DMS153 (cell line): ENCODE results near the gene GNAI3.

ENCODE experiments used
- DNase-seq: peaks from one replicate; lab custom pipeline; 2025; lab: John Stamatoyannopoulos, UW

Gene GNAI3

DNA sequence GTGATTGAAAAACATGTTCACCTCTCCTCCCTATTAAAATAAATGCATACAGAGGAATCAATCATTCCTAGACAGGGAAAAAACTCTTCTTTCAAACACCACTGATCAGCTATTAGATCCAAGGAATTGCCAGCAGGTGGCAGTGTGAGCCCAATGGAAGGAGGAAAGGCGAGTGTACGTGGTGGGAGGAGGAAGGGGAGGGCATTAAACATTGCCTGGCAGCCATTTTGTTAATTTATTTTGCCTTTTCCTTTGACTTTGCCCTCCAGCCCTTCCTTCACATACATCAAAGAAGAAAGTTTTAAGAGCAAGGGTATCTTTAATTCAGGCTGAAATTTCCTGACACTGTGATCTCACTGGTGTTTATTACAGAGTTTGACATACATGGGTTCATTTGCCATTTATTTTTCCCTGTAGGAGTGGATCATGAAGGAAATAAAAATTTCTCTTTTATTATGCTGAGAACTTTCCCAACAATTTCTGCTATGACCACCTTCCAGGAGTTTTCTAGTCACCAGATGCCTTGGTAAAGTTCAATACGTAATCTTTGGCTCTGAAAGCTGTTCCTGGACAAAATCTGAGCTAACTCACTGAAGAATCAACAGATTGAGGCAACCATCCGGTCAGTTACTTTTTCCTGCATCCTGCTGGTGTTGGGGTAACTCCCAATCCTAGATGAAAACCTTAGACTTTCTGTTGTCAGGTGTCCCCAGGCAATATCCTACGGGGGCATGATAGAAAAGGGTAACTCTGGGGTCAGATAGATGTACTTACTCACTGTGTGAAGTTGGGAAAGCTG, 1.9 kb upstream of the GNAI3 start:
- peak; percentile 80 for DNase-seq

DNA sequence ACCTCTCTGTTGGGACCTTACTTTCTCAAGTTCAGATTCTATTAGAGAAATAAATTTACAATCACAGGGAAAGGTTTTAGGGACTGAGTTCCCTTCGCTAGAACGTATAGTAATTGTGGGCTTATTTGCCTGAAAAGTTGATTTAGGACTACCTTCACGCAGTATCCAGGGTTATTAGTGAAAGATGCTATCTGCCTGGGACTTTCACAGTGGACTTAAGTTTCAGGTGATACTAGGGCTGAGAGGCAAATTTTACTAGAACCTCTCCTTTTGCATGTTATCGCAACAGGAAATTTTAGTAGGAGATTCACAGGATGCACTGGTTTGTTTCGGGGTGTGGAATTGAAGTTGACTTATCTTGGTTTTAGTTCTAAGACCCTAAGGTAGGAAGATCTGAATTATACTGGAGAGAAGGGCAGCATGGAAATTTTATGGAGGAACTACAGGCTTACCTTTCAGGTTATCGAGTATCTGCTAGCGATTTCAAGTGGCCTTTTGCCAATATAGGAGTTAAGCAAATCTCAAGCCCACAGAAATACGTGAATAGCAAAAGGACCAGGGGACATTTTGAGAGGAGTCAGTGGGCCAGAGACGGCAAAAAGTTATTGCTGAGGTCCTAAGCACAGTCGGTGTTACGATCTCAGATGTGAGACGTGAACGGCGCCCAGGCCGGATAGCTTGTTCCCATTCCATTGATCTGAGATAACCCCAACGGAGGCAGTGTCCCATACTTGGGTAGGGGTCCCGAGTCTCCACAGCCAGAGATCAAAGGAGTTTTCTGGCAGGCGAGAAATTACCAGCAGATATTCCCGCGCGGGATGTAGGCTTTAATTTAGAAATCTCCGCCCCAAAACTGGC, 723 bp upstream of the GNAI3 start:
- DNase-seq: no peak

DNA sequence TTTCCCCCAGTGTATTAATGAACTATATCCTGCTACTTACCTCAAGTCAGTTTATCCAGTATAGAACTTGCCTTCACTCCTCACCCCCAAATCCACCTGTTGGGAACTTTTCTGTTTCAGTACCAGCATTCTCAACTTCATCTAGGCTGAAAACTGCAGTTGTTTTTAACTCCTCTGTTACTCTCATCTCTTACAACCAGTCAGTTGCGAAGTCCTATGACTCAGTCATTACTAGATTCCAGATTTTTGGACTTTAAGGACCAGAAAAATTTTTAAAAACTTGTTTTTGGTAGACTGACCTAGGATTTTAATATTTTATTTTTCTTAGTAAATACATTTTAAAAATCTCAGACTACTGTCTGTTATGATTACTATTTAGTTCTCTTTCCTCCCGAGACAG, 8.1 kb downstream of the GNAI3 start:
- no peak for DNase-seq

DNA sequence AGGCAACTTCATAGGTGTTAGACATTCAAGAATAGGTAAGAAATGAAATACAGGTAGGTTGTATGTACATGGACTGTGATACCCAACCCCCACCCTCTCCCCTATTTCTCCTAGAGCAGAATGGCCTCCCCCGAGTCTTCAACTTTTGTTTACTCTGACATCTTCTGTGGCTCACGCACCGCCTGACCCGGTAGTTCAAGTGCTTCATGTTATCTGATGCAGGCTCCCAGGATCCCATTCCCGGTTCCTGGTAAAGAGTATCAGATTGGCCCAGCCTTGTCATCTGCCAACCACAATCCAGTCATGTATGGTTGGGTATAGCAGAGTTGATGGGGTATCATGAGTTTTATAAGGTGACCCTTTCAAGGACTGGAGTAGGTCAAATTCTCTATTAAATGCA, 9.1 kb downstream of the GNAI3 start:
- no peak for DNase-seq

DNA sequence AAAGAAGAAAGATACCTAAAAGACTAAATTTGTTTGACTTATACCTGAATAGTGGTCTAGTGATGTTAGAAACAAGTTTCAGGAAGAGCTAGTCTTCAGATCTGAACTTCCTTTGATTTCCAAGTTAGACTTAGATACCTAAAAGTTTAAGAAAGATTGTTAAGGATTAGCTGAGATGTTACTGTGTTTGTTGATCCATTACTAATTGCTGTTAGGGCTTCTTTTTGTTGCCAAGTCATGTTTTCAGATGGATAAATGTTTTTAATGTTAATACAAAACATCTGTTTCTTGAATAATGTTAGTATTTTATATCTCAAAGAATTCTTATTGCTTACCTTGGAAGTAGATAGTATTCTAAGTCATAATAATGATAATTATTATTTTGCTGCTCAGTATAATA, 11.6 kb downstream of the GNAI3 start:
- no peak for DNase-seq

DNA sequence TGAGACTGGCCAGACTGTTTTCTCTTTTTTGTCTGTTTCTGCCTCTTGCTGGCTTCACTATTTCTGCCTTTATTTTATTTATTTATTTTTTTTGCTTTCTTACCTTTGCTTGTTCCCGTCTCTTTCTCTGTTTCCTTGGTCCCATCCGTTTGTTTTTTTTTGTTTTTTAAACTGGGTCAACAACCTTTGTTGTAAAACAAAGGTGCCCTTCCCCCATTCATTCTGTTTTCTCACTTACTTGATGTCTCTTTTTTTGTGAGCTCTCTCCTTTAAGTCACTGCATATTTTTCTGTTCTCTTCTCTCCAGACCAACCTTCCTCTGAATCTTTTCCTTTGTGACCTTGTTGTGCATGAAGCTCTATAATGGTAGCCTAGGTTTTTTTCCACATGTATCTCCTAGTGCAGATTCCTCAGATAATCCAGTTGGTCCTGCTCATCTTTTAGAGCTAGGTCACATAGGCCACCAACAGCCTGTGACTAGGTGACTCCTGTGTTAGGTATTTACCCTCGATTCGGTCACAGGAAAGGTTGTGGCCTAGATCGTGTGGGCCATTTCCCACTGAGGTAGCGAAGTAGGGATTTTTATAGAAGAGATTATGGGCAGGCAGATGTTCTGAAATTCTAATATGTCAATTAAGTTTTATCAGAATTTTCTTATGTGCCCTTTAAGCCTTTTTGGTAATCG, 15.9 kb downstream of the GNAI3 start:
- DNase-seq: no peak

DNA sequence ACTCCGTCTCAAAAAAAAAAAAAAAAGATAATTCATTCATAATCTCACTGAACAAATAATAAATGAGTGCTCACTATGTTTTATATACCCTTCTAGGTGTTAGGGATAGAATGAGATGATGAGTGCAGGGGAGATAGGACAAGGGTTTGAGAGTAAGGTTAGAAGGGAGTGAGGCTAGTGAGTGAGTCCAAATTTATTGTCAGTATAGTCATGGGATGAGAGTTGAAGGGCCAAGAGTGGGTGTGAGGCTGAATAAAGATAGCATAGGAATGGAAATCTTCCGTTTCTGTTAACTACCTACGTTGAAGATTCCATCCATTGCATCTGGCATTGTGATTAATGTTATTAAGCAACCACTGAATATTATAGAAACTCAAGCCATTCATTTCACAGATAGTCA, 16.8 kb downstream of the GNAI3 start:
- no peak for DNase-seq

DNA sequence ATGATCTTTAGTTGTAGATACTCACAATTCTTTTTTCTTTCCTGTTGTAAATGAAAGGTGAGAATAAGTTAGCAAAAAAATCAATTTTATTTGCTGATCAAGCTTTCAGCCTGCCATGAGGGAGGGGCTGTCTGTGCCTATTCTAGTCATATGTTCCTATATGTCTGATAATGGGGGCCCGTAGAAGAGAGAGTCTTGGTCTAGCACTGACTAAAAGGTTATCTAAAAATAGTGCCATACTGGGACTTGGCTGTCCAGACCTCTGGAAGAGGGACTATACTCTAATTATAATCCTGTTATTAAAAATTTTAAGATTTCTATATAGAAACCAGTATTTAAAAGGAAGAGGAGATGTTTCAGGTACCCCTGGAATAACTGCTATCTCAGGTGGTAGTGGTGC, 18.6 kb downstream of the GNAI3 start:
- DNase-seq: no peak

DNA sequence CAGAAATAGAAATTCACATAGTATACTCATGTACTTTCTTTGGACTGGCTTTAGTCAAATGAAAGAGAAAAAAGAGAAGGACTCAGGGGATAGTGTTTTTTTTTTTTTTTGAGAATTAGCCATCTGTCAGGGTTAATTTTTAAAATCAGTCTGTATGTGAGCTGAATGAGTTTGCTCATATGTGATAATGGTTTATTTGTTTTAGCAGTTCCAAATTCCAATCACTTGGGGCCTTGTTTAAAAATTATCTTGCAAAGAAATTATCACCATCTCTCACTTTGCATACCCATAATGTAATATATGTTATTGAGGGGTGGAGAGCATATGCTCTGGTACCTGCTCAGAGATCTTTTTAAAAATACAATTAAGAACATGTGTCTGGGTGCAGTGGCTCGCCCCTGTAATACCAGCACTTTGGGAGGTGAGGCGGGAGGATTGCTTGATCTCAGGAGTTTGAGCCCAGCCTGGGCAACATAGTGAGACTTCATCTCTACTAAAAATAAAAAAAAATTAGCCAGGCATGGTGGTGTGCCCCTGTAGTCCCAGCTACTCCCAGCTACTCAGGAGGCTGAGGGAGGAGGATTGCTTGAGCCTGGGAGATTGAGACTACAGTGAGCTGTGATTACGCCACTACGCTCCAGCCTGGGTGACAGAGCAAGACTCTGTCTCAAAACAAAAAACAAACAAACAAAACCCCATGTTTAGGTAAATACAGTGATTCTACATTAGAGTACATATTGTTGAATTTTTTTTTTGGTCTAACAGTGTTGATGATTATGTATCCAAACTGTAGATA, 19.7 kb downstream of the GNAI3 start:
- DNase-seq: no peak

DNA sequence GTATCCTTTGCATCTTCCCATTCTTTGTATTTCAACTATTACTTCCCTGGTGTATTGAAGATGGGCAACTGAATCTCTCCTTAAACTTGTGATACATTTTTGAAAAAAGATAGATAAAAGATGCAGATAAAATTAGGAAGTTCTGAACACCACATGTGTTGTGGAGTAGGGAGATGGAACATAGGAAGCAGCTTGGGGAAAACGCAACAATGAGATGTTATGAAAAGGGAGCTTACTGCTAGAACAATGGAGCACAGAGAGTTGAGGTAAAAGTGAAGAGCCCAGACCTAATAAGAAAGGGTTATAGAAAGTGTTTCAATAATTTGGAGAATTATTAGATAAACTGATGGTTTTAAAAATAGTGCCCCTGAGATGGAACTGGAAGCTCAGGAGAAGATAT, 20.9 kb downstream of the GNAI3 start:
- DNase-seq: no peak

DNA sequence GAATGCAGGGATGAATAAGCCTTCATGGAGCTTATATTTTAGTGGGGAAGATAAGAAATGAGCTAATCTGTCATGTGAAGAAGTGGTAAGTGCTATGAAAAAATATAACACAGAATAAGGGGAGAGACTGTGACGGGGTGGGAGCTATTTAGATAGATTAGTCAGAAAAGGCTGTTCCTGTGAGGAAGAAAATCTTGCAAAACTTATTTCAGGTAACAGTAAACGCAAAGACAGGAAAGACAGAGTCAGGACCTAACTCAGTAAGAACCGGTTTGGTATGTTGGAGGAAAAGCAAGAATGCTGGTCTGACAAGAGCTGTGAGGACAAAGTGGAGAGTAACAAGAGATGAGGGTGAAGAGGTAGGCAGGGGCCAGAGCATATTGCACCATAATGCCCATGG, 22.0 kb downstream of the GNAI3 start:
- no peak for DNase-seq

DNA sequence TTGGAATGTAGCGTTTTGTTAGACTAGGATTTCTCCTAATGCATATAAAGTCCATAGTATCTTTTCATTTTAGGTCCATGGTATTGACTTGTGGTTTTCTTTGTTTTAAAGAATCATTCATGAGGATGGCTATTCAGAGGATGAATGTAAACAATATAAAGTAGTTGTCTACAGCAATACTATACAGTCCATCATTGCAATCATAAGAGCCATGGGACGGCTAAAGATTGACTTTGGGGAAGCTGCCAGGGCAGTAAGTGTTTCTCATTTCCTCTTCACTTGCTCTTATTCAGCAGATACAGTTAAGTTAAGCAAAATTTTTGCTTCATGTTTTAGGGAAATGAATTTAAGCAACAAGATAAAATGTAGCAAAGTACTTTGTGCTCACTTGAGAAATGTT, 25.4 kb downstream of the GNAI3 start:
- no peak for DNase-seq

DNA sequence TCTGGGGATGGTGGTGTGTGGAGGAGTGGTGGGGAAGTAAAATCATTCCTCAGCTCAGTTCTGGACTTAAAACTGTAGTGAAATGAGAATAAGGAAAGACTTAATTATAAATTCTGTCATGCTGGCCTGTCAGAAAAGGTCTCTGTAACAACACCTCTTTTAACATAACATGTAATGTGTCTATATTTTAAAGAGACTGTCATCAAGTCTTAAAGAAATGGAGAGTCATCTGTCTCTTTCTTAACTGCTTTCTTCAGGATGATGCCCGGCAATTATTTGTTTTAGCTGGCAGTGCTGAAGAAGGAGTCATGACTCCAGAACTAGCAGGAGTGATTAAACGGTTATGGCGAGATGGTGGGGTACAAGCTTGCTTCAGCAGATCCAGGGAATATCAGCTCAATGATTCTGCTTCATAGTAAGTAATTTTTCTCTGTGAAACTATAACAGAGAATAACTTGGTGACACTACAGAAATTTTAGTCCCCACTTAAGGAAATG, 30.6 kb downstream of the GNAI3 start:
- no peak for DNase-seq

DNA sequence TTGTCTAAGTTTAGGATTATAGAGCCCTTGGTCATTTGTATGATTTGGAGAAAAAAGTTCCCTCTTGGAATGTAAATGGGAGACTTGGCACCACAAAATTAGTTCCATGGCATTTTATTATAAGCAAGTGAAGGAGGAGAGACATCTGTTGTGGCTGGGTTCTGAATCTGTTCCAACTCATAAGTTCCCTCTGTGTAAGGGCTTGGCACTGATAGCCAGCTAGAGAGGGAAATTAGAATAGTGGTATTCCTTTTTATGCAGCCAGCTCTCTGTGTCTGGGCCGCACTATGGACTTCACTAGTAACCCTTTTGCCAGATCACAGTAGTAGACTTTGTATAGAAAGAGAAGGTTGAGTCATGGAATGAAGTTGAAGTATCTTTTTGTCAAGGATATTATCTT, 31.1 kb downstream of the GNAI3 start:
- no peak for DNase-seq

DNA sequence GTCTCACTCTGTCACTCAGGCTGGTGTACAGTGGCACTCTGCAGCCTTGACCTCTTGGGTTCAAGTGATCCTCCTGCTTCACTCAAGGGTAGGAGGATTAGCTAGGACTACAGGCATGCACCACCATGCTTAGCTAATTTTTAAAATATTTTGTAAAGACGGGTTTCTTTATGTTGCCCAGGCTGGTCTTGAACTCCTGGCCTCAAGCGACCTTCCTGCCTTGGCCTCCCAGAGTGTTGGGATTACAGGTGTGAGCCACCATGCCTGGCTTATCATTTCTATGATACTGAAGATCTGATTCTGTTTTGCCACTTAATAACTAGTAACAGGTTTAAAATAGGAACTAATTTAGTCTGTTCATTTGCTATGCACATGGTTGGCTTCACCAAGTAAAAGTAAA, 33.6 kb downstream of the GNAI3 start:
- no peak for DNase-seq

DNA sequence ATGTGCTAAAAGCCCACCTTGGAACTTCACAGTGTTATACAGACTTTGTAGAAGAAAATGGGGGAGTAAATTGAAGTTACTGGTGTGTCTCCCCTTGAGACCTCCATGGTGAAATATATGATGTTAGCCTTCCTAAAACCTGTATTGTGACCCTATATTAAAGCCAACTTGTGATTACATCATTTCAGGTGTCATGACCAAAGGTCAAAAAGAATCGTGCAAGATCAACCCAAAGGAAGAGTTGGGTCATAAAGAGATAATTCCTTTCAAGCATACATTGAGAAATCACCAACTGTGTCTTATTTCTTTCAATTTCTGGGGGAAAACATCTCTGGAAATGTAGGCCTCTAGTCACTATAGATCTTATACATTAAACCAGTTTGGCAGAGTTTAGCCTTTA, 36.4 kb downstream of the GNAI3 start:
- no peak for DNase-seq

DNA sequence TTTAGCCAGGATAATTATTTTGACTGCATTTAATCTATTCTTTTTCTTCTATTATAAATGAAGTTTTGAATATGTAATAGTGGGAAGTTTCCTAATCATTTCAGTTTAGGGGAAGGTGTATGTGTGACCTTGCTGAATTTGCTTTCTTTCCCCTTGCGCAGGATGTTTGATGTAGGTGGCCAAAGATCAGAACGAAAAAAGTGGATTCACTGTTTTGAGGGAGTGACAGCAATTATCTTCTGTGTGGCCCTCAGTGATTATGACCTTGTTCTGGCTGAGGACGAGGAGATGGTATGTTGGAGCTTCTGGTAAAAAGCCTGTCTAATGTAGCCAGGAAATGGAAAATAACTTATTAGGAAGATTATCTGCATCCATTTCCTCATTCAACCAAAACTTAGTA, 37.6 kb downstream of the GNAI3 start:
- no peak for DNase-seq

DNA sequence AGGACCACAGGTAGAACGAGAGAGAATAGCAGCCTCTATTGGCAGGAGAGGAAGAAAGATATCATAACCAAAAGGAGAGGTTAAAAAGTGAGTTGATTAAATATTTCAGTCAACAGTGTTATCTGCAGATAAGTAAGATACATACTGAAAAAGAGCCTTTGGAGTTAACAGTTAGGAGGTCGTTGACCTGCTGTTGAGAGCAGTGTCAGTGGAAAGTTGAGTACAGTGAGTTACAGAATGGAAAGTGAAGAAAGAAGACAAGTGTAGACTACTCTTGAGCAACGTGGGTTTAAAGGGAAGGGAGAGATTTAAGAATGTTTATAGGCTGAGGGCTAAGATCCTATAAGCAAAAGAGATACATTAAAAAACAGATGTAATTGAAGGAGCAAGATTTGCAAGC, 40.8 kb downstream of the GNAI3 start:
- no peak for DNase-seq

DNA sequence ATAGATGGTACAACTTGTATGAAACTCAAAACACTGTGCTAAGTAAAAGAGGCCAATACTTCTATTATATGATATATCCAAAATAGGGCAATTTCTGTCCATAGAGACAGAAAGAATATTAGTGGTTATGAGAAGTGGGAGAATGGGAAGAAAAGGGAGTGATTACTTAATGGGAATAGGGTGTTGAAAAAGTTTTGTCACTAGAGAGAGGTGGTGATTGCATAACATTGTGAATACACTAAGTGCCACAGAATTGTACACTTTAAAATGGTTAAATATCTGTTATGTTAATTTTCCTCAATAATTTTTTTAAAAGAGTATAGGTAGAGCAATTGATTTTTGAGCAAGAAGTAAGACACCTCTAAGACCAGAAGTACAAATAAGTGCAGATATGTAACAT, 41.3 kb downstream of the GNAI3 start:
- no peak for DNase-seq

DNA sequence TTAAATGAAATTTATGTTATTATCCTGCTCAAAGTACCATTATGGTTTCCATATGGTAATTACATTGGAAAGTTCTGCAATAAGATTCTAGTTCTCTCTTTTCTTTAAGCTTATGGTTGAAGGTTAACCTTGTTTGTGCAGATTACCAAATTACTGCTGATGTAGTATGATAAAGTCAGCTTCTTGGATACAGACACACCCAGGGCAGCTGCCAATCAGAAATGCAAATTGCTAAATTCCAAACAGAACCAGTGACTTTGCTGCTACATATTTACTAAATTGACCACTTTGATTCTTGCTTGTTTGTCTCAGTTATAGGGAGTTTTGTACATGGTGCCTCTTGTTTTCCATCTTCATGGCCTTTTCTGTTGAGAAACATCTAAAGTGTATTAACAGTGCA, 44.5 kb downstream of the GNAI3 start:
- no peak for DNase-seq

DNA sequence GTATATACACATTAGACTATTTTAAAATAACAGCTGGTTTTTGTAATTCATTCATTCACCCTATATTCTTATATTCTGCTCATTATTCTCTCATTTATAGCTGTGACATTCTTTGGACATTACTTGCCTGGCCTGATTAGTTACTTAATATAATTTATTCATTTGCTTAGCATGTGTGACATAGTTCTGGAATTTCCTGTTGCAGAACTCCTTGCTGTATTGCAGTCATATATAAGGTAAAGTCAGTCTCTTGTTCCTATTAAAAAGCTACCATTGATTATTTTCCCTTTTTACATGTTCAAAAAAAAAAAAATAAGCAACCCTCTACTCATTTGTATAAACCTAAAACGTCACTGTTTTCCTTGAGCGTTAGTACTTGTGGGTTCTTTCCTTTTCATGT, 47.1 kb downstream of the GNAI3 start:
- no peak for DNase-seq

DNA sequence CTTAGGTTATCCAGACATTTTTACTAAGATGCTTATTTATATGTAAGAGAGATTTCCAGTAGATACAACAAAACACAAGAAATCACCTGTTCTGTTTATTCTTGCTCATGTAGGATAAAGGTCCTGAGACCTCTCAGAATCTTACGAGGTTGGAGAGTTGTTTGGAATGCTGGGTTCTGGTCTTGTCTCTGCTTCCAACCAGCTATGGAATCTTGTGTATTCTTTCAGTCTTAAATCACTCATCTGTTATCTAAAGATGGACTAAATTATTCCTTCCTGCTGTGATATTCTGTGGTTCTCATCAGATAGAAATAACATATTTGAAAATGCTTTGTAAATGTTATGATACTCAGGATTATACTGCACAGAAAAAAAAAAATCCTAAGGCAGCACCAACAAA, 49.7 kb downstream of the GNAI3 start:
- no peak for DNase-seq
